GM20000 (cell line): Measurements from ENCODE around the gene ELOA2.
"Not testable (repeated sequence)": the region's sequence is repeated elsewhere in the genome, so short reads cannot be mapped to it uniquely, and the experiment has no call there.

Source experiments
- DNase-seq: peaks from one replicate; pipeline ENCODE4 v3.0.0; 2012; ENCODE audit warnings: low spot score

Gene ELOA2

GRCh38 chr18:47025557-47026174 is 9.8 kb downstream of the ELOA2 start:
- DNase-seq = not testable (repeated sequence)

- not testable (repeated sequence) for DNase-seq
Measured at GRCh38 chr18:47023769-47024465, 11.5 kb downstream of the ELOA2 start.

GRCh38 chr18:47022821-47023220 is 12.6 kb downstream of the ELOA2 start:
- not testable (repeated sequence) for DNase-seq

GRCh38 chr18:47020757-47021156 is 14.7 kb downstream of the ELOA2 start:
- not testable (repeated sequence) for DNase-seq

DNA sequence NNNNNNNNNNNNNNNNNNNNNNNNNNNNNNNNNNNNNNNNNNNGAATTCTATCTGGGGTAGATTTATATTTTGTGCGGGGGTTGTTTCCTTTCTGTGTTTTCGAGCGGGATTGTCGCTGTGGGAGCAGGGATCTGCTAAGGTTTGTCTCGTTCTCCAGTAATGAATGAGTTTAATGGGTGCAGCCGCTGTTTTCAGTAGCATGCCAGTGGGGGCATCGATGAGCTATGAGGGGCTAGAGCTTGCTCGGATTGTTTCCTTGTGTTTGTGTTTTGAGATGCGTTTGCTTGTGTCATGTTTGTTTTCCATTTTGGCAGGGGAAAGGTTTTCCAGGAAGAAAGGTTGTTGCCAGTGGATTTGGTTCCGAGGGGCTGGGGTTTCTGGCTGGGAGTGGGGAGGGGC is 15.6 kb downstream of the ELOA2 start:
- DNase-seq = not testable (repeated sequence)
